GM12891 (cell line): ENCODE measurements around the gene SYNPR.

Experiments used
- POLR2A ChIP-seq: IDR thresholded peaks from 2 replicates; pipeline ENCODE4 v1.6.1; 2011; ENCODE audit warnings: low read depth, low read length, control low read depth
- POLR2AphosphoS5 ChIP-seq: IDR thresholded peaks from 2 replicates; pipeline ENCODE4 v1.6.1; 2011; ENCODE audit warnings: low read depth, low read length, control low read depth
- POU2F2 ChIP-seq: IDR thresholded peaks from 2 replicates; pipeline ENCODE4 v1.6.1; 2011; ENCODE audit warnings: low read depth, mild to moderate bottlenecking, control low read depth, low read length, moderate library complexity
- TAF1 ChIP-seq: IDR thresholded peaks from 2 replicates; pipeline ENCODE4 v1.6.1; 2011; ENCODE audit warnings: low read depth, low read length, control low read depth

DNA sequence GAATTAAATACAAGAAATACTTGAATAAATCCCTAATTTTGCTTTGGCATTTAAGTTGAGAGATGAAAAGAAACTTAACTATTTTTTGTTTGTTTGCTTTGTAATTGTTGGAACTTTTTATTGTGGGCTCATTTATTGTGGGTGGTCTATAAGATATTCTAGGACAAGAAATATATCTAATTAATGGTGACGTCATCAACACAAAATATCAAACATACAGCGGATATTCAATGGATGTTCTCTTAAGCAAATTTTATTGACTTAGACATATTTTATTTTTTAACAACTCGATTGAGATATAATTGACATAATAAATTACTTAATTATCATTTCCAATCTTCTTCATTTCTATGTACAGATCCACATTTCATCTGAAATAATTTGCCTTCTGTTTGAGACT lies 30.0 kb downstream of the SYNPR start:
- no peak for TF ChIP-seq POLR2AphosphoS5
- TF ChIP-seq TAF1 = no peak
- no peak for TF ChIP-seq POLR2A
- no peak for TF ChIP-seq POU2F2
